GM03348 (cell line): ENCODE results near the gene RAD18.

Source experiments
- DNase-seq: peaks from one replicate; pipeline ENCODE4 v3.0.0; 2012; ENCODE audit warnings: low spot score

Gene RAD18

GRCh38 chr3:8835385-8835784, 127.9 kb downstream of the RAD18 start:
- DNase-seq, result no peak

GRCh38 chr3:8834974-8835373, 128.3 kb downstream of the RAD18 start:
- DNase-seq, result no peak

GRCh38 chr3:8827641-8828040, 135.6 kb downstream of the RAD18 start:
- no peak for DNase-seq
